A549 (cell line): Measurements from ENCODE around the gene RNF32. TPM values are rescaled to one million over a fixed set of nuclear protein-coding genes. Genes with fewer than 3 reads are reported as not detected.
"Not testable (repeated sequence)": the region's sequence is repeated elsewhere in the genome, so short reads cannot be mapped to it uniquely, and the experiment has no call there.

ENCODE experiments used
- ATAC-seq, 2 experiments: fragments of 200-7000 bp in 1 of 2; fragments of >200 bp in 1 of 2; cut with Nextera tagmentation in 1 of 2; cut with Tn5 transposase in 1 of 2; 3 replicates each; pipeline versions ENCODE4 v1.8.0 to v1.9.1; 2018 to 2020; ENCODE audit warnings: mild to moderate bottlenecking in 1 of 2, moderate library complexity in 1 of 2
- CTCF ChIA-PET: fragments of 300-600 bp; sonication (Branson Sonifier 250); formaldehyde crosslinking; extraction: SDS; loops from one replicate; lab custom pipeline; 2021; ENCODE audit warnings: antibody characterized with exemption, inconsistent platforms; lab: Yijun Ruan, JAX
- POLR2A ChIA-PET: fragments of 350-600 bp; formaldehyde crosslinking; extraction: SDS; loops from one replicate; lab custom pipeline; 2021; ENCODE audit warnings: antibody characterized with exemption, inconsistent platforms; lab: Yijun Ruan, JAX
- DNase-seq, 2 experiments: peaks; one replicate each; pipeline versions ENCODE4 v3.0.0 to v3.0.0-alpha.2; 2011 to 2016; ENCODE audit warnings: low read depth in 1 of 2, low spot score in 1 of 2
- FAIRE-seq: peaks from 2 replicates; lab custom pipeline; 2011; peaks lifted over from hg19 to GRCh38; lab: Jason Lieb, UNC
- H3K27ac ChIP-seq, 2 experiments: fragments of >200 bp; sonication (Bioruptor Twin); formaldehyde crosslinking; 3 replicates each; pipeline ENCODE4 v1.5.1; 2016 to 2017
- H3K4me1 ChIP-seq: fragments of >200 bp; sonication (Bioruptor Twin); formaldehyde crosslinking; 3 replicates; pipeline ENCODE4 v1.6.1; 2016
- H3K4me2 ChIP-seq: fragments of >200 bp; sonication (Bioruptor Twin); formaldehyde crosslinking; 3 replicates; pipeline ENCODE4 v1.6.1; 2016
- H3K4me3 ChIP-seq: fragments of >200 bp; sonication (Bioruptor Twin); formaldehyde crosslinking; 3 replicates; pipeline ENCODE4 v1.5.1; 2016
- H3K9me3 ChIP-seq: fragments of >200 bp; sonication (Bioruptor Twin); formaldehyde crosslinking; 3 replicates; pipeline ENCODE4 v1.6.1; 2016
- CBX2 ChIP-seq: fragments of 200-600 bp; sonication (generic); IDR thresholded peaks from 2 replicates; pipeline ENCODE4 v1.6.1; 2016; ENCODE audit warnings: low read depth, mild to moderate bottlenecking, borderline replicate concordance
- CHD2 ChIP-seq: fragments of 150-350 bp; IDR thresholded peaks from 2 replicates; pipeline ENCODE4 v1.6.1; 2014; ENCODE audit warnings: low read length; ENCODE audit not compliant: partially characterized antibody
- EHMT2 ChIP-seq: fragments of 200-600 bp; sonication (generic); IDR thresholded peaks from 2 replicates; pipeline ENCODE4 v1.6.1; 2016; ENCODE audit warnings: antibody characterized with exemption, low read depth, mild to moderate bottlenecking, moderate library complexity
- ESRRA ChIP-seq: fragments of 150-350 bp; IDR thresholded peaks from 2 replicates; pipeline ENCODE4 v1.6.1; 2014; ENCODE audit warnings: mild to moderate bottlenecking, low read length, borderline replicate concordance
- HDAC2 ChIP-seq: fragments of 200-600 bp; sonication (generic); IDR thresholded peaks from 2 replicates; pipeline ENCODE4 v1.6.1; 2016
- HOXA7 ChIP-seq: fragments of 250-450 bp; sonication (Bioruptor Pico); IDR thresholded peaks from 2 replicates; pipeline ENCODE4 v1.5.0; 2020; ENCODE audit warnings: mild to moderate bottlenecking, moderate library complexity
- HOXB5 ChIP-seq: fragments of 250-450 bp; sonication (Bioruptor Pico); IDR thresholded peaks from 2 replicates; pipeline ENCODE4 v1.5.0; 2020; ENCODE audit warnings: mild to moderate bottlenecking, moderate library complexity
- KDM1A ChIP-seq: fragments of 200-600 bp; sonication (generic); IDR thresholded peaks from 2 replicates; pipeline ENCODE4 v1.6.1; 2016; ENCODE audit warnings: low read depth, mild to moderate bottlenecking
- KDM5A ChIP-seq: fragments of 200-600 bp; sonication (generic); IDR thresholded peaks from 2 replicates; pipeline ENCODE4 v1.6.1; 2016; ENCODE audit warnings: antibody characterized with exemption, mild to moderate bottlenecking
- MAFK ChIP-seq: fragments of 450-650 bp; IDR thresholded peaks from 2 replicates; pipeline ENCODE4 v1.6.1; 2014; ENCODE audit not compliant: partially characterized antibody
- MAX ChIP-seq: IDR thresholded peaks from 2 replicates; pipeline ENCODE4 v1.6.1; 2012
- MYC ChIP-seq: IDR thresholded peaks from 2 replicates; pipeline ENCODE4 v1.6.1; 2012; ENCODE audit warnings: mild to moderate bottlenecking, inconsistent platforms, low read length, improper control_type of control experiment, borderline replicate concordance
- NR3C1 ChIP-seq: fragments of >200 bp; sonication (Bioruptor Twin); formaldehyde crosslinking; IDR thresholded peaks from 3 replicates; pipeline ENCODE4 v1.6.1; 2017
- PHF8 ChIP-seq: fragments of 200-600 bp; sonication (generic); IDR thresholded peaks from 2 replicates; pipeline ENCODE4 v1.6.1; 2016; ENCODE audit warnings: low read depth, mild to moderate bottlenecking, antibody characterized with exemption, moderate library complexity, borderline replicate concordance
- RAD21 ChIP-seq, 2 experiments: fragments of >200 bp in 1 of 2; sonication (Bioruptor Twin) in 1 of 2; formaldehyde crosslinking in 1 of 2; IDR thresholded peaks in 1 of 2; conservative IDR thresholded peaks in 1 of 2; 2 replicates in 1 of 2; 3 replicates in 1 of 2; pipeline ENCODE4 v1.6.1; 2012 to 2018; ENCODE audit warnings: inconsistent platforms in 1 of 2
- RFX5 ChIP-seq: fragments of 450-650 bp; IDR thresholded peaks from 2 replicates; pipeline ENCODE4 v1.7.1; 2014; ENCODE audit warnings: antibody characterized with exemption, mild to moderate bottlenecking, moderate library complexity
- SREBF2 ChIP-seq: fragments of 450-650 bp; IDR thresholded peaks from 2 replicates; pipeline ENCODE4 v1.6.1; 2014; ENCODE audit warnings: mild to moderate bottlenecking, moderate library complexity
- WGBS: methylation state at CpG from one replicate; pipeline ENCODE4 v1.1.6; 2017; ENCODE audit errors: missing lambda C conversion rate; 5-methylcytosine and 5-hydroxymethylcytosine counted together
- polyA plus RNA-seq, 4 experiments: library from polyadenylated mRNA; depleted of rRNA in 3 of 4; stranded (reverse); fragments of >200 nt; fragmentation: RNase III in 1 of 4; extraction: RNeasy Plus Mini Kit Qiagen cat#74134 plus additional on column Dnase treatment in 1 of 4; gene quantifications; 2 replicates in 3 of 4; 3 replicates in 1 of 4; pipeline ENCODE4 v1.2.3, GENCODE V29; 2011 to 2017

RNF32 gene
- polyA plus RNA-seq, 2 of the 4 experiments (the other 2 are of a cell fraction), result 1.8 to 2.8 TPM

GRCh38 chr7:156642306-156643045 is 1.9 kb downstream of the RNF32 start:
- Histone ChIP-seq H3K4me3 (no peak overlapping the region), H3K4me2 (no peak overlapping the region), H3K9me3 (peaks cover 11% of the 10 kb centered on the region), H3K4me1 (peaks cover 6% of the 10 kb centered on the region; the same call in 2 of the 3 replicates), H3K27ac (no peak overlapping the region)
- POLR2A ChIA-PET, result no interaction called here
- DNase-seq (no peak), ATAC-seq (no peak), FAIRE-seq (no peak)
- TF ChIP-seq SREBF2, result no peak
- no peak for TF ChIP-seq NR3C1
- 92% methylated on average over 13 of the region's 13 CpGs for WGBS
- CTCF ChIA-PET, result interaction anchor here (2.3 kb wide), 1 partner anchor 837 kb away, joined by 5 read pairs; no protein-coding TSS in a partner anchor

- DNase-seq, POLR2A ChIA-PET, FAIRE-seq, H3K27ac ChIP-seq, H3K4me1 ChIP-seq, H3K4me2 ChIP-seq, H3K4me3 ChIP-seq, ATAC-seq: not testable (repeated sequence)
- CTCF ChIA-PET, result interaction anchor here (0.7 kb wide), 1 partner anchor 85 kb away, joined by 3 read pairs; no protein-coding TSS in a partner anchor
- 84% methylated on average over 5 of the region's 5 CpGs for WGBS
- H3K9me3 ChIP-seq, result peaks cover 15% of the 10 kb centered on the region
These were observed 6.8 kb downstream of the RNF32 start for GRCh38 chr7:156647330-156647729.

GRCh38 chr7:156650042-156650441 is 9.5 kb downstream of the RNF32 start:
- DNase-seq, result peak in 1 of 2 experiments; percentile 22
- H3K4me3 ChIP-seq, result no peak overlapping the region
- 76% methylated on average over 9 of the region's 9 CpGs for WGBS
- POLR2A ChIA-PET, result no interaction called here
- CTCF ChIA-PET, result interaction anchor here (1.4 kb wide), 1 partner anchor 9 kb away, joined by 4 read pairs; the partner anchor contains the start of gene RNF32
- H3K4me2 ChIP-seq, result no peak overlapping the region
- H3K4me1 ChIP-seq, result no peaks in the 10 kb centered on the region
- TF ChIP-seq EHMT2 (no peak), MYC (no peak), MAFK (no peak), HDAC2 (no peak), PHF8 (no peak)
- H3K9me3 ChIP-seq, result peaks cover 15% of the 10 kb centered on the region
- FAIRE-seq, result no peak
- ATAC-seq, result peak; percentile 67 to 86; a peak in 5 of 6 replicates
- no peak overlapping the region for H3K27ac ChIP-seq

GRCh38 chr7:156651474-156651873 is 10.9 kb downstream of the RNF32 start:
- H3K4me1 ChIP-seq, result no peaks in the 10 kb centered on the region
- CTCF ChIA-PET, result interaction anchor here (0.5 kb wide), 1 partner anchor 318 kb away, joined by 4 read pairs; no protein-coding TSS in a partner anchor
- no peak for DNase-seq
- no peak overlapping the region for H3K4me3 ChIP-seq
- TF ChIP-seq RFX5 (no peak), KDM5A (no peak), HOXA7 (no peak), ESRRA (no peak), MAX (no peak), KDM1A (no peak), SREBF2 (no peak), CHD2 (no peak), RAD21 (conservative IDR thresholded peaks at IDR 0.05 in 1 of 2, IDR thresholded peaks at IDR 0.05 in 1 of 2) (no peak), CBX2 (no peak), HOXB5 (no peak)
- TF ChIP-seq, all 56 proteins: peak for 0
- no peak for ATAC-seq
- Histone ChIP-seq H3K9me3 (peaks cover 15% of the 10 kb centered on the region), H3K27ac (no peak overlapping the region), H3K4me2 (no peak overlapping the region)
- WGBS, result 83% methylated on average over 4 of the region's 4 CpGs
- no peak for FAIRE-seq
- POLR2A ChIA-PET, result no interaction called here
